NCI-H2227 (cell line): Measurements from ENCODE around the gene SUCLA2.
A peak's percentile ranks its signal among the peaks of the same experiment; 100 is the strongest.
"Not testable (repeated sequence)": the region's sequence is repeated elsewhere in the genome, so short reads cannot be mapped to it uniquely, and the experiment has no call there.

ENCODE experiments used
- DNase-seq: peaks from one replicate; lab custom pipeline; 2025; ENCODE audit not compliant: unreplicated experiment; lab: John Stamatoyannopoulos, UW

Gene SUCLA2

DNA sequence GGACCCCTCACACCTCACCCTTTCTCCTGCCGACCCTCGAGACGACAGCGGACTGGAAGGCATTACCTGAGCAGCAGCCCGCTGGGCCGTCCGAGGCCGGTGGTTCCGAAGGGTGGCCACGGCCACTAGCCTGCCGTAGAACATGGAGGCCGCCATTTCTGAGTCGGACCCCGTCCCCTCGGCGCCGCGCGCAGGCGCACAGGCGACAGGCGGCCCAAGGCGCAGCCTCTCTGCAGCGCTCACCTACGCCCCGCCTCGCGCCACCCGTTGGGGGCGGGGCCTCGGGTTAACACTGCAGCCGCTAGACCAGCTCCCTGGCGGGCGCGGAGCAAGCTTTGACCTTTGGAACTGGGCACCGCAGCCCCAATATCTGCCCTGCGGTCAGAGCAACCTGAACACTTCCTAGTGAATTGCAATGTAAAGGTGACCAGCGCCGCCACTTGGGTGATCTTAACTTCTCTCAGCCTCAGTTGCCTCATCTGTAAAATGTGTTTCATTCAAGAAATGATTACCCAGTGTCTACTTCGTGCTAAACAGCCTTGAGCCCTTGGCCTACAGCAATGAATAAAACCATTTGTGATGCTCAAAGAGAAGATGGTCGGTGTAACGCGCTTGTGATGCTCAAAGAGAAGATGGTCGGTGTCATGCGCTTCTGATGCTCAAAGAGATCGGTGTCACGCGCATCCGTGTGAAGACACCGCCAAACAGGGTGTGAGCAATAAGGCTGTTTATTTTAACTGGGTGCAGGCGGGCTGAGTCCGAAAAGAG lies at the start of gene SUCLA2:
Gene SUCLA2, minus strand, starts transcription at position 160 of the 768 bp plus-strand sequence. Its CDS starts 4 bp downstream, at position 156.
- peak; percentile 92 for DNase-seq

DNA sequence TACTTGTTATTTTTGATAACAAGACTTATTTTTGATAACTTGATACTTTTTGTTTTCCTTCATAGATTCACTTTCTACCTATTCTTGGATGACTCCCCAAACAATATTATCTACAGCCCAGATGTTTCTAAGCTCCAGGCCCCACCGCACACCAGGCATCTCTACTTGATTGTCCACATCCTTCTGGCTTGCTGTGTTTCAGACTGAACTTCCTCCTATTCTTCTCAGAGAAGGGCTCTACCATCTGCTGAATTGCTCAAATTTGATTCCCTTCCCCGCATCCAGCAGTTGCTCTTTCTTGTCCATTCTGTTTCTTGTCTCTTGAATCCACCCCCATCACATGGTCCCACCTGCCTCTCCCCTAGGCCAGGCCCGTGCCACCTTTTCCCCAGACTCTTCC lies 49.5 kb upstream of the SUCLA2 start:
- no peak for DNase-seq

DNA sequence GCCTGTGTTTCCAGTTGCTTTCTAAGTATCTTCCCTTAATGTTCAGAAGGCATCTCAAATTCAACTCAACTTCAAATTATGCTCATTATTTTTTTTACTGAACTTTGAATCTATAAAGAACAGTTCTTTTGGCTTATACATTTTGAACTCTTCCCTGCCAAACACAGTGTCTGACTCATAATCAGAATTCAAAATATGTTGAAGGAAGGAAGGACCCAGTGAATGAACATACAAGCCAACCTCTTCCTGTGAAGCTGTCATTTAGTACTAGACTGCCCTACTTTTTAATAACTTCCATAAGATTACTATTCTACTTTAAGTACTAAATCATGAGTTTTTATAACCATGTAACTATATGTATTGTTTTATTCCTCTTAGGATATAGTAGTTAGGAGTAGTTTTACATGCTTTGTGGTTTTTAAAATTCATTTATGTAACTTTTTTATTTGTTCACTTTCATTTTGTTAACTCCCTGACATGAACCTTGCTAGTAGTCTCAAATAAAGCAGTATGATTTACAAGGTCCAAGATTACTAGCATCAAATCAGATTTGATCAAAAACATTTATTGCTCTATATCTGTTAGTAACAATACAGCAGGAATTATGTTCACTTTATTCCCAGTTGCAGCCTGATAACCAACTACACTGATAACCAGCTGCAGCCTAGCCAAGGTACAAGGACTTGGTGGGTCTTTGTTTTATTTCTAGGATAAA lies 42.9 kb upstream of the SUCLA2 start:
- DNase-seq = no peak

DNA sequence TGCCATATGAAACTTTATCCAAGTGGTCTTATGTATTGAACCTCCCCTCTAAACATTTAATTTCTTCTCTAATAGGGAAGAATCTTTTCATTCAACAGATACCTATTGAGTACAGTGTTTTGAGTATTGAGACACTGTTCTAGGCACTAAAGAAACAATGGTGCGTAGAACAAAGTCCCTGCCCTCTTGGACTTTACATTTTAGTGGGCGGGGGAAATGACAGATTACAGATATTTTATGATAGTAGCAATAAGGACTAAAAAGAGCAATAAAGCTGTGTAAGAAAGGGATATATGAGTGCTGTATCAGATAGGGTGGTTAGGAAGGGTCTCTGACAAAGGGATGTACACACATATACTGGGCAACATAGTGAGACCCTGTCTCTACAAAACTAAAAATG lies 41.8 kb upstream of the SUCLA2 start:
- no peak for DNase-seq

DNA sequence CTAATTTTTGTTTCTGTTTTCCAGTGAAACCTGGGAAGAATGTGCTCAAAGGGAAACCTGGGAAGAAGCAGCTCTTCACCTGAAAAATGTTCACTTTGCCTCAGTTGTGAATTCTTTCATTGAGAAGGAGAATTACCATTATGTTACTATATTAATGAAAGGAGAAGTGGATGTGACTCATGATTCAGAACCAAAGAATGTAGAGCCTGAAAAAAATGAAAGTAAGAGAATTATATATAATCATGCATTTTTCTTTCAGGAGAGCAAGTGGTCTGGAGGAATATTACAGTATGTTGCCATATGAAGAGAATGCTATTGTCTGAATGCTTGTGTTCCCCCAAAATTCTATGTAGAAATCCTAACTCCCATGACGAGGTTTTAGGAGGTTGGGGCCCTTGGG lies 39.8 kb upstream of the SUCLA2 start:
- DNase-seq = no peak

DNA sequence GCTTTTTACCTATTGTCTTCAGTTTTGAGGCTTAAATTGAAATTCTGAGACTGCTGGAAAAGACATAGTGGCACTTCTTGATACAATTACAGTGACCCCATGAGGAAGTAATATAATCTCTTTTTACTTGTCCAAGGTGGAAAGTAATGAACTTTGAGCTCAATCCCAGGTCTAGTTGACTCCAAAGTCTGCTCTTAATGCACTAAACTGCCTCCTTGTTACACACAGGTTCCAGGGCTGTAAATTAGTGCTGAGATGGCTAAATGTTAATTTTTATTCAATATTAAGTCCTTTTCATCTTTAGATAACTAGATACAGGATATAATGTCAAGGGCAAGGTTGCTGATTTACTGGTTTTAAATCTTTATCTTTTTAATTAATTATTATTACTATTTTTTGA lies 39.0 kb upstream of the SUCLA2 start:
- no peak for DNase-seq

DNA sequence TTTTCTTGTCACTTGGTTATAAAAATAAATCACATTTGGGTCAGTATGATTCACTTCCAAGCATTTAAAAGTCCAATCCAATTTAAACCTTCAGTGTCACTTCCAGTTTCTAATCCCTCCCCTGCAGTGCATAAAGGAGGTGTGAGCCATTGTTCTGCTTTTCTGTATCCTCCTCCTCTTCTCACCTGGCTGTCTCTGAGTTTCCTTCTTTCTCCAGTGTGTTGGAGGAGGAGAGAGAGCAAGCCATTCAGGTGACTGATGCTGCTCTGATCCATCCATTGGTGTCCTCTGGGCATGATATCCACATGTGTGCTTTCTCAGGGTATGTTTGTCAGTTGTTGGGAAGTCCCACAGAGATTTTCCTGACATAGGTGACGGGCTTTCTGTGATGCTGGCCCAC lies 37.7 kb upstream of the SUCLA2 start:
- DNase-seq = no peak

DNA sequence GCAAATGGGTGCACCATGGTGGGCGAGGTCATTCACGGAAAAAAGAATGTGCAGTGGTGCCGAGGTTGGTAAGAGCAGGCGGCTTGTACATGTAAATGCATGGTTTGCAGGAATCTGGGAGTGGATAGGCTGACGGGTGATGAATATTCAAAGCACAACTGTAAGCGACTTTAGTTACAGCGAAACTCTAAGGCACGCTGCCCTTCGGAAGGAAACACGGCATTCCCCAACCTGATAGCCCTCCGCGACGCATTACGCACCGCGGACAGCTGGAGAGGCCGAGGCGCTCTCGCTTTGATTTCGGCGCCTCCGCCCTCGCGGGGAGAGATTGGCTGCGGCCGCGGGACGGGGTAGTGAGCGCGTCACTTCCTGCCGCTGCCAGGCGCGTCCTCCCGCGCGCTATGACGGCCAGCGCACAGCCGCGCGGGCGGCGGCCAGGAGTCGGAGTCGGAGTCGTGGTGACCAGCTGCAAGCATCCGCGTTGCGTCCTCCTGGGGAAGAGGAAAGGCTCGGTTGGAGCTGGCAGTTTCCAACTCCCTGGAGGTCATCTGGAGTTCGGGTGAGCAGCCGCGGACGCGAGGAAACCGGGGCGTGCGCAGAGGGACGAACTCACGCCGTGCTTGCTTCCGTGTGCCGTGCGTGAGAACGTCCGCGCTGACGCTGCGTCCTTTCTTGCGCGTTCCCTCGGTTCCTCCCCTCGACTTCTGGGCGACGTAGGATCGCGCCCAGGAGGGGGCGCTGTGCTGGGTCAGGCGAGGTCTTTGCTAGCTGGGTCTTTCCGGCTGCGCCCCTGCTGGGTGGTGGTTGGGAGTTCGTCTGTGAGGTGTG lies 36.5 kb upstream of the SUCLA2 start, which contains the start of gene NUDT15:
Gene NUDT15, plus strand, starts transcription at position 381 of the 828 bp plus-strand sequence. Its CDS starts 21 bp downstream, at position 402.
- peak; percentile 95 for DNase-seq

DNA sequence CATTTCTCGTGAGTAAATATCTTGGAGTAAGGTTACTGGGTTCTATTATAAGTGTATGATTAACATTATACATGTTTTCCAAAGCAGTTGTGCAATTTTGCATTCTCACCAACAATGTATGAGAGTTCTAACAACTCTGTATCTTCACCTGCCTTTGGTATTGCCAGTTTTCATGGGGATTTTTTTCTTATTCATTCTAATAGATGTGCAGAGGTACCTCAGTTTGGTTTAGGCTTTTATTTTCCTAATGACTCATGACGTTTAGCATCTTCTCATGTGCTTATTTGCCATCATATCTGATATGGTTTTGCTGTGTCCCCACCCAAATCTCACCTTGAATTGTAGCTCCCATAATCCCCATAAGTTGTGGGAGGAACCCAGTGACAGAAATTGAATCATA lies 28.8 kb upstream of the SUCLA2 start:
- no peak for DNase-seq

DNA sequence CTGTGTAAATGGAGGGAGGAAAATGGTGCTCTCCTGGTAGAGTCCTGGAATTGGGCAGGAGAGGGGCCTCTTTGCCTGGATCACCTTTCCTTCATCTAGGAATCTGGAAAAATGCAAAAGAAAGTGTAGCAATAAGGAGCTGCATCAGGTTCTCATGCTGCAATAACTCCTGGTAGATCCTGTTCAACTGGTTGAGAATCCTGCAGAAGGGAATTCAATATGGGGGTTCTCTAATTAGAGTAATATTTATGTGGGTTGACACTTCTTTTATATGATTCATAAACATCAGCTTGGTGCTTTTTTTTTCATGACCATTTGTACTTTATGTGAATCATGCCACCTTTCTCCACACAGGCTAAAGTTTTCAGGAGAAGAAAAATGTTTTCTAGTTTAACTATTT lies 27.0 kb upstream of the SUCLA2 start:
- no peak for DNase-seq

DNA sequence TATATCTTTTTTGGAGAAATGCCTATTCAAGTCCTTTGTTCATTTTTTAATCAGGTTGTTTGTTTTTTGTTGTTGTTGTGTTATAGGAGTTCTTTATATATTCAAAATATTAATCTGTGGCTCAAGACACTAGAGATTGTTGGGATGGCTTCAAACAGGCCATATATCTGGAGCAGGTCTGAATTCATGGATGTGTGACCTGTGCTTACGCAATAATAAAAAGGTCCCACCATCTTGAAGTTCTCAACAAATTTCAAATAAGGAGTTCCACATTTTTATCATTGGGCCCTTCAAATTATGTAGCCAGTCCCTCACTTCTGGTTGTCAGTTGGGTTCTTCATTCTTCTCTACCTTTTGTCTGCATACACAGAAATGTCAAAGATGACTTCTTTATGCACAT lies 18.7 kb upstream of the SUCLA2 start:
- DNase-seq = no peak

DNA sequence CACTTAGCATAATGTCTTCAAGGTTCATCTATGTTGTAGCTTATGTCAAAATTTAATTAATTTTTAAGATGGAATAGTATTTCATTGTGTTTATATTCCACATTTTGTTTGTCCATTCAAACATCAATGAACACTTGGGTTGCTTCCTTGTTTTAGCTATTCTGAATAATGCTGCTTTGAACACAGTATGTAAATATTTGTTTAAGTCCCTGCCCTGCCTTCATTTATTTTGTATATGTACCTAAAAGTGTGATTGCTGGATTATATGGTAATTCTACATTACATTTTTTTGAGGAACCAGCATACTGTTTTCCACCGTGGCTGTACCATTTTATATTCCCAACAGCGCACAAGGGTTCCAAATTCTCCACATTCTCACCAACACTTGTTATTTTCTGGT lies 17.6 kb upstream of the SUCLA2 start:
- DNase-seq = no peak

DNA sequence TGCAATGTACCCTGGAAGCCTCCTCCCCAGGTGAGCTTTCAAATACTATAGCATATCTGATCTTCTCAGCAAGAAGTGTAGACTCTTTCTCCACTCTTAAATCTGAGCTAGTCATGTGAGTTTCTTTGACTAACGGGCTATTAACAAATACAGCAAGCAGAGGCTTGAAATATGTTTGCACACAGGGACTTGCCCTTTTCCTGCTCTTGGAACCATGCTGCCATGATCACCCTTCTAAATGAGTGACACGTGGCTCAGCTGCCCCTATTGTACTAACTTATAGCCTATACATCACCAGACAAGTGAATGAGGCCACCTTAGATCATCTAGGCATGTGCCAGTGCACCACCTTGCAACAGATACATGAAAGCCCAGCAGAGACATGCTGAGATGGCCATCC lies 13.3 kb upstream of the SUCLA2 start:
- DNase-seq = no peak

DNA sequence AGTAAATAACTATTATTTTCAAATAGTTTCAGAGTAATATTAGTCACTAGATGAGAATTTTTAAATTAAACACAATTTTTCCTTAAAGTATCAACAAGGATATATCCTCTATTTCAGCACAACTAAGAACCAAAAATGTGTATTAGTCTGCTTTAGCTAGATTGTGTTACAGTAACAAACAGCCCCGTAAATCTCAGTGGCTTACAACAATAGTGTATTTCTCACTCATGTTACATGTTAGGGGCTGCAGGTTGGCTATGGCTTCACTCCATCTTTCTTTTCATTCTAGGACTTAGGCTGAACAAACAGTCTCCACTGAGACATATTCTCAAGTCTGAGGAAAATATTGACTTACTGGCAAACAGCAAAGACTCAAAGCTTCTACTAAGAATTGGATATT lies 11.6 kb upstream of the SUCLA2 start:
- no peak for DNase-seq

DNA sequence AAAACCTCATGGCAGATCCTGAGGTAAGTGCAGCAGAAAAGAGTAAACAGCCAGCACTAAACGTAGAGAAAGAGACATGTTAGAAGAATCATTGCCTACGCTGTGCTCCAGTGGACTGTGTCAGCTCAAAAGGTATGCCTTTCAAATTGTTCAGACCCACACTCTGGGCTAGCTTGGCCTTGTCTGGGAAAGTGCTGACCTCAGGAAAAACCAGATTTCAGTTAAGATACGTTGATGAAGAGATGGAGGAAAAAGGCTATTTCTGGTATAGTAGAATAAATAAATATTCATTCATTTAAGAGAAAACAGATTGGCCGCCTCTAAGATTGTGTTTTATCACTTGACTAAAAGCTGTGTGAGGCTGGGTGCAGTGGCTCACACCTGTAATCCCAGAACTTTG lies 9.6 kb upstream of the SUCLA2 start:
- no peak for DNase-seq

DNA sequence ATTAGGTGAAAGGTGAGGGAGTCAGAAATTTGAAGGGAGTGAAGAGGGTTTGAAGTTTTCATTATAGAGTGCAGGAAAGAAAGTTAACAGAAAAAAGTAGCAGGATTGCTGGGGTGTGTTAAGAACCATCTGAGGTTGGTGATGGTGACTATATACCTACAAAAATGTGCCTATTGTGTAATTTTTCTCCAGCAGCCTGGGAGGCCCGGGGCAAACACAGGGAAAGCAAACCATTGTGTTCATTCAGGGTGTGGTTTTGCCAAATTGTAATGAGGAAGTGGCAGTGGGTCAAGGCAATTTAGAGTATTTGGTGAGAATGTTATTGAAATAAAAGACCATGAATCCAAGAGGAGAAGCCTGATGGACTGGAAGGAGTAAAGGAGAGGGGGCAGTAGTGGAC lies 8.2 kb upstream of the SUCLA2 start:
- DNase-seq = no peak

DNA sequence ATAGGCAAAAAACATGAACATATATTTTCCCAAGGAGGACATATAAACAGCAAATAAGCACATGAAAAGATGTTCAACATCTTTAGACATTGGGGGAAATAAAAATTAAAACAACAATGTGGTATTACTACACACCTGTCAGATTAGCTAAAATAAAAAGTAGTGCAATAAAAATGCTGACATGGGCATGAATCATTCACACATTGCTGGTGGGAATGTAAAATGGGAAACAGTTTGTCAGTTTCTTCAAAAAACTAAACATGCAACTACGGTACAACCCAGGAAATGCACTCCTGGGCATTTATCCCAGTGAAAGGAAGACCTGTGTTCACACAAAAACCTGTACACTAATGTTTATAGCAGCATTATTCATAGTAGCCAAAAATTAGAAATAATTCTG lies 5.3 kb upstream of the SUCLA2 start:
- DNase-seq = no peak

DNA sequence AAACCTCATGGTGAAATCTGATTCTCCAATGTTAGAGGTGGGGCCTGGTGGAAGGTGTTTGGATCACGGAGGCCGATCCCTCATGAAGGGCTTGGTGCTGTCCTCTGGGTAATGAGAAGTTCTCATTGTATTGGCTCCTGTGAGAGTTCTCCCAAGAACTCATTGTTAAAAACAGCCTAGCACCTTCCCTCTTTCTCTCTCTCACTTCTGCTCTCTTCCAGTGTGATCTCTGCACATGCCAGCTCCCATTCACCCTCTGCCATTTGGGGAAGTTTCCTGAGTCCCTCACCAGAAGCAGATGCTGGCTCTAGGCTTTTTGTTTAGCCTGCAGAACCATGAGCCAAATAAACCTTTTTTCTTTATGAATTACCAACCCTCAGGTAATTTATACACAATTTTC lies 3.1 kb upstream of the SUCLA2 start:
- no peak for DNase-seq

DNA sequence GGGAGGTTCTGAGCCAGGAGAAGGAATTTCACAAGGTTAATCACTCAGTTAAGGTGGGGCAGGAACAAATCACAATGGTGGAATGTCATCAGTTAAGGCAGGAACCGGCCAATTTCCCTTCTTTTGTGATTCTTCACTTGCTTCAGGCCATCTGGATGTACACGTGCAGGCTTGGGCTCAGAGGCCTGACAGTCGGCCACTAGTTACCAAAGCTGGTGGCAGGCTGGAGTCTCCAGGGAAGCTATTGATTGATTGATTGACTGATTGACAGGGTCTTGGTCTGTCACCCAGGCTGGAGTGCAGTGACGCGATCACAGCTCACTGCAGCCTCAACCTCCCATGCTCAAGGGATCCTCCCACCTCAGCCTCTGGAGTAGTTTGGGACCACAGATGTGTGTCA lies 926 bp upstream of the SUCLA2 start:
- not testable (repeated sequence) for DNase-seq

DNA sequence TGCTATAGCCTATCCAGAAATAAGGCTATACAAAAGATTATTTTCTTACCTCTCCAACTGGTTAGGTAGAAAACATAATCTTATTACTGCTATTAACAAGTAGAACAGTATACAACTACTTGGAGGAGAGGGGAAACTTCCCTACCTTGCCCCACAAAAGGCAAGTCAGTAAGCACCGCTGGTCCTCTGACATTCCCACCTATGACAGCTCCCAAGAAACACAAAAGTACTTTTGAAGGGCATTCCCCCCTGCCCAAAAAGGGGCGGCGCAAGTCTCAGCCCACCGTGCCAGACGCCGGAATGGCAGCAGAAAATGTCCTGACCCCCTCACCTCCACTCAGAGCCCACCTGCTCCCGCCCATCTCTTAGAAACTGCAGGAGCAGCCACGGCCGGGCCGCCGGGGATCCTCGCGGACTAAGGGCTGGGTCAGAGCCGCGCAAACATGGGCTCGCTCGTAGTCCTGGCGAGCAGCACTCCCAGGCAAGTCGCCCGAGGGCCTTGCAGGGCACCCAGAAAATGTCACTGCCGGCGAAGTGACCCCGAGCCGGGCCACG lies 437 bp downstream of the SUCLA2 start:
- peak; percentile 9 for DNase-seq

DNA sequence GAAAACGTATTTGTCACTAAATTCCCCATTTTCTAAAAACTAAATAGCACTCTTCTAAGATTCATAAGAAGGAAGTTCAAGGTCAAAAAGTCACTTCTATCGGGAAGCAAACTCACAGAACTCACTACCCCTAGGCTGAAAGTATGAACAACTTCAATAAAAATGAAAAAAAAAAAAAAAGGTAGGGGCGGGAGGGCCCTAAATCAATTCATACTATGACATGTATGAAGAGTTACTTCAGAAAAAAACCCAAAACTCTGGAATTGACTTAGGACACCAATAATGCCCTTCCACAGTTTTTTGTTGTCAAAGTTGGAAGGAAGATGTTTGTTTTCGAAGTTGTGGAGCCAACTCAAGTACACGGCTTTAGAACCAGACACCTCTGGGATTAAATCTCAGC lies 1.1 kb downstream of the SUCLA2 start:
- no peak for DNase-seq
